ENCODE data around the gene TOGARAM1.

The TOGARAM1 gene

DNA sequence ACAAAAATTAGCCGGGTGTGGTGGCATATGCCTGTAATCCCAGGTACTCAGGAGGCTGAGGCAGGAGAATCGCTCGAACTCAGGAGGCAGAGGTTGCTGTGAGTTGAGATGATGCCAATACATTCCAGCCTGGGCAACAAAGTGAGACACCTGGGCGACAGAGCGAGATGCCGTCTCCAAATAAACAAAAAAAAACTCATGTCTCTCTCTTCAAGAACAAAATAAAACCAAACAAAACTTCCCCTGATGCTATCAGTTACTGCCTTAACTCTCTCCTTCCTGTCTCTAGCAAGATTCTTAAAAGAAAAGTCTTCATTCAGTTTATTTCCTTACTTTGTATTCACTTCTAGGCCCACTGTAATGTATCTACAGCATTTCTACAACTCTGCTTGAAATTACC lies 21.0 kb upstream of the TOGARAM1 start:
- TF ChIP-seq, protein P1, sequence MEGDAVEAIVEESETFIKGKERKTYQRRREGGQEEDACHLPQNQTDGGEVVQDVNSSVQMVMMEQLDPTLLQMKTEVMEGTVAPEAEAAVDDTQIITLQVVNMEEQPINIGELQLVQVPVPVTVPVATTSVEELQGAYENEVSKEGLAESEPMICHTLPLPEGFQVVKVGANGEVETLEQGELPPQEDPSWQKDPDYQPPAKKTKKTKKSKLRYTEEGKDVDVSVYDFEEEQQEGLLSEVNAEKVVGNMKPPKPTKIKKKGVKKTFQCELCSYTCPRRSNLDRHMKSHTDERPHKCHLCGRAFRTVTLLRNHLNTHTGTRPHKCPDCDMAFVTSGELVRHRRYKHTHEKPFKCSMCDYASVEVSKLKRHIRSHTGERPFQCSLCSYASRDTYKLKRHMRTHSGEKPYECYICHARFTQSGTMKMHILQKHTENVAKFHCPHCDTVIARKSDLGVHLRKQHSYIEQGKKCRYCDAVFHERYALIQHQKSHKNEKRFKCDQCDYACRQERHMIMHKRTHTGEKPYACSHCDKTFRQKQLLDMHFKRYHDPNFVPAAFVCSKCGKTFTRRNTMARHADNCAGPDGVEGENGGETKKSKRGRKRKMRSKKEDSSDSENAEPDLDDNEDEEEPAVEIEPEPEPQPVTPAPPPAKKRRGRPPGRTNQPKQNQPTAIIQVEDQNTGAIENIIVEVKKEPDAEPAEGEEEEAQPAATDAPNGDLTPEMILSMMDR (IDR thresholded peaks at IDR 0.05; ENCODE audit: extremely low read depth, missing control alignments): no peak
- no peak for DNase-seq (ENCODE audit: low spot score)

DNA sequence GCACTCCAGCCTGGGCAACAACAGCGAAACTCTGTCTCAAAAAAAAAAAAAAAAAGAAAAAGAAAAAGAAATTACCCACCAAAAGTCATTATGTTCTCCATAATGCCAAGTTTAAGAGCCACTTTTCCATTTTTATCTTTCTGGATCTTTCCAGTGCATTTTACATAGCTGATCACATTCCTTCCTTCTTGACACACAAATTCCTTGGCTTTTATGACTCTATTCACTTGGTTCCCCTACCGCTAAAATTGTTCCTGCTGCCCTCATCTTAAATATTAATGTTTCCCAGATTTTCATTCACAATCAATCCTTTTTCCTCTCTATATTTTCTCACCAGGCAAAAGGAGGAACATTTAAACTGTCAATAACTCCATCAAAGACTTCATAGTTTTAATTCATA lies 20.4 kb upstream of the TOGARAM1 start:
- no peak for DNase-seq (ENCODE audit: low spot score)
- TF ChIP-seq, protein P1 (IDR thresholded peaks at IDR 0.05; ENCODE audit: extremely low read depth, missing control alignments): no peak

DNA sequence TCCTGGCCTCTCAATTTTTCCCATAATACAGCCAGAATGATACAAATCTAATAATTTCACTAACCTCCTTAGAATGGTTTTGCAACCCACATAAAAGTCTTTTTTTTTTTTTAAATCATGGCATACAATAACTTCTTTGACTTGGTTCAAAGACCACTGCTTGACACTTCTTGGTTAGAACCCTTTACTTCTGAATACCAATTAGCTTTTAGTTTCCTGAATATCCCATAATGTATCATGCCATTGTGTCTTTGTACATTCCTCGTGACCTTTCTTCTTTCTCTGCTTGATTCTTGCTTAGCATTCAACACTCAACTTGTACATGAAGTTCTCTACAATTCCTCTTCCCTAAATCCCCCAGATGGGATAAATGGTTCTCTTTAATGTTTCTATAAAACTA lies 19.6 kb upstream of the TOGARAM1 start:
- TF ChIP-seq, protein P1 (IDR thresholded peaks at IDR 0.05; ENCODE audit: extremely low read depth, missing control alignments): no peak
- DNase-seq (ENCODE audit: low spot score): no peak

DNA sequence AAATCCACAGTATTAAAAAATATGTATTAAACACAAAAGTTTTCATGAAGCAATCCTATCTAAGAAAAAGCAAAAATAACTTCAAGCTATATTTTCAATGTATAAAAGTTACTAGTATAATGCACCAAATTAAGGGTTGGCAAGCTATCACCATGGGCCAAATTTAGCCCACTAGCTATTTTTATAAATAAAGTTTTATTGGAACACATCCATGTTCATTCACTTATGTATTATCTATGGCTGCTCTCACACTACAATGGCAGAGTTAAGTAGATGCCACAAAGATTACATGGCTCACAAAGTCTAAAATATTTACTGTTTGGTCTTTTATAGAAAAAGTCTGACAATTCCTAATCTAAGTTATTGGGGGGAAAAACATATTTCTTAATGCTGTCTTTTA lies 17.9 kb upstream of the TOGARAM1 start:
- DNase-seq (ENCODE audit: low spot score): no peak
- TF ChIP-seq, protein P1 (IDR thresholded peaks at IDR 0.05; ENCODE audit: extremely low read depth, missing control alignments): no peak

DNA sequence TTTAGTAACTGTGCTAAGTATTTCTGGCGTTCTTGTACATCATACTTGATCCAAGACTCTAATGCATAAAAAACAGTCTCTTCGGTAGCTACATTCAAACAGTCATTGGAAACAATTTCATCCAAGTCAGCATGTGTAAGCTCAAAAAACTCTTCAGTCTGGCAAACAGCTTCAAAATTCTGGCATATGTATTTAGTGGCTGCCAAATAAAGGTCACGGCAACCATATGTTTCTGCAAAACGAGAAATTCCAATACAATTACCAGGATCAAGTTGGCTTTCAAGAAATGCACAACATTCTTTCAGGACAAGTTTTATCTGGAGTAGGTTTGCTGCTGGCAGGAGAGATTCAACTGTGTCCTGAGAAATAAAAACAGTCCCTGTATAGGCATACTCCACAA lies 16.7 kb upstream of the TOGARAM1 start:
- no peak for DNase-seq (ENCODE audit: low spot score)
- TF ChIP-seq, protein P1 (IDR thresholded peaks at IDR 0.05; ENCODE audit: extremely low read depth, missing control alignments): no peak

DNA sequence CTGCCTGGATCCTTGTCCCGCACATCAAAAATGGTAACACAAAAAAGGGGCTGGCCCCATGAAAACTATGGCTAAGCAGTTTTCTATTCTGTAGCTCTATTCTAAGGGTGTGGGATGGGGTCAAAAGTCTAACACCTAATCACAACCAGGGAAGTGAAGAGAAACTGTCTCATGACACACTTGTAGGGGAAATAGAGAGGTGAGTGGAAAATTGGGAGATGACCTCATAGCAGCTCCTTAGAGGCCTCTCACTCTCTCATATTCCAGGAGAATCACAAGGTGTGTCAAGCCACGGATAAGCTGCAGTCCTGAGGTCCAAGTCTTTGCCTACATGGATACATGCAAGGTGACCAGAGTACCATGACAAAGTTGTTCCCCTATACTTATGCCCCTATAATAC lies 10.9 kb upstream of the TOGARAM1 start:
- TF ChIP-seq, protein P1 (IDR thresholded peaks at IDR 0.05; ENCODE audit: extremely low read depth, missing control alignments): no peak
- DNase-seq (ENCODE audit: low spot score): no peak

DNA sequence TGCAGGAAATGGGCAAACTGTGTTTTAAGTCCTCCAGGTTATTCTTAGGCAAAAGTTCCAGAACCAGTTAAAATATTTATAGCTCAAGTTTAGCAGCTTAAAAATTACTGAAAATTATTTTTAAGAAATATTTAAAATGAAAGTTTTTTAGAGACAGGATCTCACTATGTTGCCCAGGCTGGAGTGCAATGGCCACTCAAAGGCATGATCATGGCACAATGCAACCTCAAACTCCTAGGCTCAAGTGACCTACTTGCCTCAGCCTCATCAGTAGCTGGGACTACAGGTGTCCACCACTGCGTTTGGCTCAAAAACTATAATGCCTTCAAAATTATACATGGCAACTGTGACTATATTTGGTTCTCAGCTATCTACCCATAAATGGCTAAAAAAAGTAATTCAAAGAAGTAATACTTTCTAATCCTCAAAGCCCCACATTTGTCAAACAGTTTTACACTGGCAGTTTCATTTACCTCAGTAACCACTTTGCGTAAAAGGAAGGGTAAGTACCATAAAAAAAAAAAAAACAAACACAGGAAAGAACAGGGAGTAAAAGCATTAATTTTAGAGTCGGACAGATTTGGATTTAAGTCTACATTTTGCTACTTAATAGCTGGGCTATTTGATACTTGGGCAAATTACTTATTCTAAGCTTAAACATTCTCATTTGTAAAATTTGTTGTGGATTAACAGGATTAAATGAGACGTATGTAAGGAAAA lies 9.4 kb upstream of the TOGARAM1 start:
- no peak for DNase-seq (ENCODE audit: low spot score)
- TF ChIP-seq, protein P1 (IDR thresholded peaks at IDR 0.05; ENCODE audit: extremely low read depth, missing control alignments): no peak
